H1 (cell line): ENCODE measurements around the gene OR2Z1. TPM values are rescaled to one million over a fixed set of nuclear protein-coding genes. Genes with fewer than 3 reads are reported as not detected.

Source experiments
- CTCF ChIA-PET: fragments of 300-600 bp; sonication (Branson Sonifier 250); formaldehyde crosslinking; loops from one replicate; lab custom pipeline; 2021; ENCODE audit not compliant: partially characterized antibody; lab: Charles Lee
- POLR2A ChIA-PET: fragments of 300-600 bp; sonication (Branson Sonifier 250); formaldehyde crosslinking; loops from one replicate; lab custom pipeline; 2021; ENCODE audit warnings: inconsistent platforms; ENCODE audit not compliant: partially characterized antibody; lab: Charles Lee
- DNase-seq, 2 experiments: peaks; one replicate each; pipeline versions ENCODE4 v3.0.0 to v3.0.0-alpha.2; 2010 to 2022; ENCODE audit warnings: low spot score in 2 of 2, low read depth in 1 of 2, mixed read lengths in 1 of 2
- FAIRE-seq: peaks from 2 replicates; lab custom pipeline; 2011; peaks lifted over from hg19 to GRCh38; lab: Jason Lieb, UNC
- H2AFZ ChIP-seq: 2 replicates; pipeline ENCODE4 v1.8.1; 2012; ENCODE audit warnings: low read length, inconsistent platforms
- H2AK5ac ChIP-seq: 2 replicates; pipeline ENCODE4 v1.6.1; 2013; ENCODE audit warnings: low read depth, low read length
- H2BK120ac ChIP-seq: replicated peaks from 2 replicates; pipeline ENCODE3; 2013; ENCODE audit warnings: low read depth, low read length, inconsistent platforms
- H2BK12ac ChIP-seq: 2 replicates; pipeline ENCODE4 v1.6.1; 2013; ENCODE audit warnings: low read depth, low read length
- H2BK15ac ChIP-seq: 2 replicates; pipeline ENCODE4 v1.6.1; 2013; ENCODE audit warnings: low read length
- H2BK20ac ChIP-seq: 2 replicates; pipeline ENCODE4 v1.6.1; 2013; ENCODE audit warnings: low read length
- H2BK5ac ChIP-seq: 2 replicates; pipeline ENCODE4 v1.6.1; 2013; ENCODE audit warnings: low read depth, low read length
- H3K14ac ChIP-seq: 2 replicates; pipeline ENCODE4 v1.6.1; 2013; ENCODE audit warnings: inconsistent platforms; ENCODE audit not compliant: insufficient read length
- H3K18ac ChIP-seq: 2 replicates; pipeline ENCODE4 v1.6.1; 2013; ENCODE audit warnings: low read length; ENCODE audit errors: extremely low read depth
- H3K23ac ChIP-seq: 2 replicates; pipeline ENCODE4 v1.6.1; 2013; ENCODE audit warnings: inconsistent platforms; ENCODE audit not compliant: insufficient read length
- H3K23me2 ChIP-seq: 2 replicates; pipeline ENCODE4 v1.6.1; 2013; ENCODE audit warnings: low read depth, low read length
- H3K27ac ChIP-seq: 2 replicates; pipeline ENCODE4 v1.6.1; 2011; ENCODE audit warnings: low read depth, low read length, inconsistent platforms
- H3K27me3 ChIP-seq, 4 experiments: replicated peaks in 1 of 4; 1 replicate in 1 of 4; 2 replicates in 3 of 4; pipeline versions ENCODE4 v1.6.1 to v1.8.1; 2011 to 2013; ENCODE audit warnings: low read length in 3 of 4, mild to moderate bottlenecking in 3 of 4, inconsistent platforms in 2 of 4, mixed read lengths in 2 of 4, moderate library complexity in 1 of 4; ENCODE audit not compliant: control insufficient read depth in 3 of 4, insufficient read depth in 3 of 4; ENCODE audit errors: extremely low read depth in 1 of 4
- H3K36me3 ChIP-seq, 4 experiments: 2 replicates each; pipeline versions ENCODE4 v1.6.1 to v1.8.1; 2011 to 2013; ENCODE audit warnings: mild to moderate bottlenecking in 4 of 4, low read length in 3 of 4, moderate library complexity in 2 of 4, control low read depth in 1 of 4, inconsistent platforms in 1 of 4; ENCODE audit not compliant: insufficient read depth in 4 of 4, control insufficient read depth in 2 of 4
- H3K4ac ChIP-seq: replicated peaks from 2 replicates; pipeline ENCODE3; 2013; ENCODE audit warnings: low read length, low read depth, mixed read lengths, inconsistent platforms; ENCODE audit not compliant: insufficient read length
- H3K4me1 ChIP-seq, 4 experiments: replicated peaks in 1 of 4; 1 replicate in 1 of 4; 2 replicates in 3 of 4; pipeline versions ENCODE4 v1.6.1 to v1.8.1; 2011 to 2013; ENCODE audit warnings: low read length in 3 of 4, inconsistent platforms in 2 of 4, mixed read lengths in 1 of 4; ENCODE audit not compliant: insufficient read depth in 4 of 4, control insufficient read depth in 3 of 4
- H3K4me2 ChIP-seq, 2 experiments: 2 replicates each; pipeline versions ENCODE4 v1.6.1 to v1.8.1; 2011 to 2013; ENCODE audit warnings: low read depth in 2 of 2, low read length in 2 of 2, control low read depth in 1 of 2, inconsistent platforms in 1 of 2, mild to moderate bottlenecking in 1 of 2; ENCODE audit not compliant: insufficient read depth in 1 of 2
- H3K4me3 ChIP-seq, 4 experiments: fragments of 200-600, 300-600 bp in 1 of 4; sonication (generic), shearing (Covaris generic), sonication (Bioruptor Twin) in 1 of 4; 2 replicates each; pipeline versions ENCODE4 v1.5.1 to v1.8.1; 2011 to 2016; ENCODE audit warnings: low read length in 4 of 4, low read depth in 3 of 4, control low read depth in 2 of 4, inconsistent platforms in 2 of 4, mild to moderate bottlenecking in 2 of 4, mixed read lengths in 1 of 4, moderate library complexity in 1 of 4; ENCODE audit not compliant: insufficient read depth in 2 of 4; ENCODE audit errors: extremely low read depth in 1 of 4
- H3K56ac ChIP-seq: replicated peaks from 2 replicates; pipeline ENCODE3; 2013; ENCODE audit warnings: low read depth, mild to moderate bottlenecking, mixed read lengths, low read length, inconsistent platforms; ENCODE audit not compliant: insufficient read length
- H3K79me1 ChIP-seq: 2 replicates; pipeline ENCODE4 v1.6.1; 2013; ENCODE audit warnings: low read depth, low read length, control low read depth
- H3K79me2 ChIP-seq, 2 experiments: 2 replicates each; pipeline versions ENCODE4 v1.6.1 to v1.8.1; 2012 to 2013; ENCODE audit warnings: low read length in 2 of 2, mild to moderate bottlenecking in 2 of 2, inconsistent platforms in 1 of 2; ENCODE audit not compliant: insufficient read depth in 2 of 2, control insufficient read depth in 1 of 2
- H3K9ac ChIP-seq, 4 experiments: replicated peaks in 1 of 4; 1 replicate in 1 of 4; 2 replicates in 3 of 4; pipeline versions ENCODE4 v1.6.1 to v1.8.1; 2011 to 2013; ENCODE audit warnings: low read depth in 3 of 4, low read length in 3 of 4, control low read depth in 2 of 4, mild to moderate bottlenecking in 2 of 4, moderate library complexity in 2 of 4, inconsistent platforms in 1 of 4; ENCODE audit errors: extremely low read depth in 1 of 4
- H3K9me3 ChIP-seq, 2 experiments: 2 replicates each; pipeline versions ENCODE4 v1.6.1 to v1.8.1; 2012 to 2013; ENCODE audit warnings: mild to moderate bottlenecking in 2 of 2, moderate library complexity in 2 of 2, control low read depth in 1 of 2, inconsistent platforms in 1 of 2, low read depth in 1 of 2, low read length in 1 of 2, mixed read lengths in 1 of 2; ENCODE audit not compliant: insufficient read depth in 2 of 2
- H4K20me1 ChIP-seq, 2 experiments: replicated peaks in 1 of 2; 2 replicates each; pipeline versions ENCODE3 to v1.8.1; 2011 to 2013; ENCODE audit warnings: inconsistent platforms in 2 of 2, low read length in 2 of 2, mild to moderate bottlenecking in 1 of 2; ENCODE audit not compliant: insufficient read depth in 2 of 2, control insufficient read depth in 1 of 2
- H4K5ac ChIP-seq: 2 replicates; pipeline ENCODE4 v1.6.1; 2013; ENCODE audit warnings: low read length, low read depth, mixed read lengths, inconsistent platforms; ENCODE audit not compliant: insufficient read length
- H4K8ac ChIP-seq: 2 replicates; pipeline ENCODE4 v1.8.0; 2013; ENCODE audit warnings: mild to moderate bottlenecking, moderate library complexity, low read length, inconsistent platforms; ENCODE audit not compliant: insufficient read depth; ENCODE audit errors: extremely low read depth
- H4K91ac ChIP-seq: replicated peaks from 2 replicates; pipeline ENCODE3; 2013; ENCODE audit warnings: low read length, mixed read lengths, inconsistent platforms; ENCODE audit not compliant: insufficient read length
- MAX ChIP-seq: IDR thresholded peaks from 2 replicates; pipeline ENCODE4 v1.6.1; 2012; ENCODE audit warnings: inconsistent platforms
- polyA plus RNA-seq, 7 experiments: library from polyadenylated mRNA; depleted of rRNA in 3 of 7; stranded (reverse) in 5 of 7; unstranded in 2 of 7; fragments of >200 nt in 5 of 7; fragments of 200-250 nt in 2 of 7; gene quantifications; 1 replicate in 5 of 7; 2 replicates in 1 of 7; 4 replicates in 1 of 7; pipeline versions ENCODE4 v1.2.1 to v1.2.3, GENCODE V29; 2011 to 2013; ENCODE audit warnings: missing spikeins in 2 of 7, mixed read lengths in 2 of 7
- total RNA-seq: library from RNA; stranded (reverse); fragmentation: NEBNext Ultra II Directional; extraction: Animal tissue kit (Norgen Biotek cat#: 25700); gene quantifications from 2 replicates; pipeline ENCODE4 v1.2.1, GENCODE V29; 2021

Gene OR2Z1
- total and polyA plus RNA-seq, 2 of the 8 experiments (the other 6 are each of a cell fraction or from before 2014, with no cell fraction given), result not detected

DNA sequence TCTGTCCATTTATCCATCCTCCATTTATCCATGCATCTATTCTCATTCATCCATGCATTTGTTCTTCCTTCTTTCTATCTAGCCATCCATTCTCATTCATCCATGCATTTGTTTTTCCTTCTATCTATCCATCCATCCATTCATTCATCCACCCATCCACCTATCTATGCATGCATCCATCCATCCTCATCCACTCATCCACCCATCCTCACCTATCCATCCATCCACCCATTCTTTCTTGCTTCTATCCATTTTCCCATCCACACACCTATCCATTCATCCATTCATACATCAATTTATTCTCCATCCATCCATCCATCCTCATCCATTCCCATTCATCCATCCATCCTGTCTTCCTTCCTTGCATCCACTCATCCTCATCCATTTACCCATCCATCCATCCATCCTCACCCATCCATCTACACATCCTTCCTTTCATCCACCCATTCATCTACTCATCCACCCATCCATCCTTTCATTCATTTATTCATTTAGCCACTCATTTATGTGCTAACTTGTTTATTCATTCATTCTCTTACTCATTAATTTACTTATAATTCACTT is 43.1 kb upstream of the OR2Z1 start:
- Histone ChIP-seq H3K9me3 (peaks cover 23 to 25% of the 10 kb centered on the region in 2 experiments; a peak in 3 of 4 replicates), H2AFZ (no peak overlapping the region), H3K14ac (no peak overlapping the region), H3K79me2 (no peaks in the 10 kb centered on the region), H3K56ac (peak overlapping the region; percentile 48), H2AK5ac (no peak overlapping the region), H3K4ac (no peak overlapping the region), H2BK12ac (no peak overlapping the region), H3K27ac (no peak overlapping the region), H2BK20ac (no peak overlapping the region), H3K36me3 (no peaks in the 10 kb centered on the region), H3K4me1 (no peaks in the 10 kb centered on the region), H3K23me2 (peaks cover 9% of the 10 kb centered on the region; the same call in 1 of the 2 replicates), H4K5ac (no peak overlapping the region), H4K8ac (no peak overlapping the region), H3K4me2 (no peak overlapping the region), H2BK5ac (no peak overlapping the region), H4K20me1 (no peaks in the 10 kb centered on the region), H2BK15ac (no peak overlapping the region), H3K18ac (no peak overlapping the region), H3K27me3 (no peaks in the 10 kb centered on the region), H4K91ac (no peak overlapping the region), H2BK120ac (no peak overlapping the region), H3K23ac (no peak overlapping the region), H3K4me3 (no peak overlapping the region), H3K79me1 (no peaks in the 10 kb centered on the region), H3K9ac (no peak overlapping the region)
- TF ChIP-seq MAX, result no peak
- CTCF ChIA-PET, result no interaction called here
- FAIRE-seq (no peak), DNase-seq (no peak)
- POLR2A ChIA-PET, result no interaction called here
